Ishikawa (cell line): ENCODE measurements around the gene SFT2D3.

Experiments used
- CEBPB ChIP-seq: IDR thresholded peaks from 2 replicates; pipeline ENCODE4 v1.6.1; 2012
- CREB1 ChIP-seq: IDR thresholded peaks from 2 replicates; pipeline ENCODE4 v1.6.1; 2012; ENCODE audit warnings: low read depth
- EGR1 ChIP-seq: IDR thresholded peaks from 2 replicates; pipeline ENCODE4 v1.6.1; 2012
- EP300 ChIP-seq: IDR thresholded peaks from 2 replicates; pipeline ENCODE4 v1.6.1; 2012; ENCODE audit warnings: borderline replicate concordance
- FOXM1 ChIP-seq: IDR thresholded peaks from 2 replicates; pipeline ENCODE4 v1.6.1; 2012; ENCODE audit warnings: low read depth, borderline replicate concordance
- MAX ChIP-seq: IDR thresholded peaks from 2 replicates; pipeline ENCODE4 v1.6.1; 2012
- NFIC ChIP-seq: IDR thresholded peaks from 2 replicates; pipeline ENCODE4 v1.6.1; 2012
- RAD21 ChIP-seq: IDR thresholded peaks from 2 replicates; pipeline ENCODE4 v1.6.1; 2012; ENCODE audit warnings: low read depth
- REST ChIP-seq: IDR thresholded peaks from 2 replicates; pipeline ENCODE4 v1.6.1; 2012; ENCODE audit warnings: low read depth, mild to moderate bottlenecking
- TAF1 ChIP-seq: IDR thresholded peaks from 2 replicates; pipeline ENCODE4 v1.6.1; 2012; ENCODE audit warnings: low read depth, mild to moderate bottlenecking
- TCF12 ChIP-seq: IDR thresholded peaks from 2 replicates; pipeline ENCODE4 v1.6.1; 2012; ENCODE audit warnings: low read depth
- TEAD4 ChIP-seq: IDR thresholded peaks from 2 replicates; pipeline ENCODE4 v1.6.1; 2012
- USF1 ChIP-seq: IDR thresholded peaks from 2 replicates; pipeline ENCODE4 v1.6.1; 2012
- YY1 ChIP-seq: IDR thresholded peaks from 2 replicates; pipeline ENCODE4 v1.6.1; 2012; ENCODE audit warnings: low read depth
- ZBTB7A ChIP-seq: IDR thresholded peaks from 2 replicates; pipeline ENCODE4 v1.6.1; 2012; ENCODE audit warnings: low read depth

Gene SFT2D3

GRCh38 chr2:127658146-127658545 lies 43.2 kb upstream of the SFT2D3 start:
- TF ChIP-seq EGR1 = no peak
- no peak for TF ChIP-seq TCF12
- TF ChIP-seq YY1 = no peak
- TF ChIP-seq REST = no peak

- TF ChIP-seq TCF12 = no peak
- TF ChIP-seq ZBTB7A = no peak
- TF ChIP-seq EP300 = no peak
- TF ChIP-seq NFIC = no peak
- no peak for TF ChIP-seq MAX
- TF ChIP-seq FOXM1 = no peak
- no peak for TF ChIP-seq RAD21
- no peak for TF ChIP-seq TAF1
- no peak for TF ChIP-seq CREB1
- no peak for TF ChIP-seq CEBPB
- TF ChIP-seq USF1 = no peak
- no peak for TF ChIP-seq TEAD4
- no peak for TF ChIP-seq REST
- TF ChIP-seq EGR1 = no peak
- TF ChIP-seq YY1 = no peak
Observed at GRCh38 chr2:127658641-127659407, 42.5 kb upstream of the SFT2D3 start.

GRCh38 chr2:127659408-127660290 lies 41.6 kb upstream of the SFT2D3 start:
- TF ChIP-seq USF1 (no peak), RAD21 (no peak), MAX (no peak), CEBPB (no peak), NFIC (no peak), CREB1 (no peak), TEAD4 (no peak), ZBTB7A (no peak), EGR1 (no peak), TAF1 (no peak), REST (no peak), FOXM1 (no peak), YY1 (no peak), EP300 (no peak), TCF12 (no peak)

- TF ChIP-seq RAD21 (no peak), YY1 (no peak), TEAD4 (no peak), USF1 (no peak), MAX (no peak), TCF12 (no peak), REST (no peak), EP300 (no peak), ZBTB7A (no peak), EGR1 (no peak), CREB1 (no peak), NFIC (no peak), FOXM1 (no peak), TAF1 (no peak), CEBPB (no peak)
Observed at GRCh38 chr2:127660291-127660578, 41.1 kb upstream of the SFT2D3 start.
